K562 (cell line): ENCODE data around the gene COL21A1.

Experiments
- CC2D1A ChIP-seq: fragments of 450-650 bp; IDR thresholded peaks from 2 replicates; pipeline ENCODE4 v1.6.1; 2017; ENCODE audit warnings: mild to moderate bottlenecking
- CTCF ChIP-seq, 3 experiments: IDR thresholded peaks in 2 of 3; conservative IDR thresholded peaks in 1 of 3; 2 replicates each; pipeline ENCODE4 v1.5.1; 2011 to 2012; ENCODE audit warnings: low read length in 3 of 3, mild to moderate bottlenecking in 3 of 3, control low read depth in 2 of 3, improper control_type of control experiment in 1 of 3, inconsistent platforms in 1 of 3, low read depth in 1 of 3, mixed read lengths in 1 of 3, moderate library complexity in 1 of 3; ENCODE audit not compliant: insufficient read depth in 2 of 3
- FOS ChIP-seq: IDR thresholded peaks from 3 replicates; pipeline ENCODE4 v1.6.1; 2011; ENCODE audit not compliant: insufficient read length; ENCODE audit errors: extremely low read depth
- MBD1 ChIP-seq: fragments of 250-450 bp; sonication (Bioruptor Pico); IDR thresholded peaks from 2 replicates; pipeline ENCODE4 v1.8.0; 2022; ENCODE audit warnings: inconsistent platforms
- NFXL1 ChIP-seq: fragments of 450-650 bp; formaldehyde crosslinking; IDR thresholded peaks from 2 replicates; pipeline ENCODE4 v1.4.0; 2021; ENCODE audit warnings: mild to moderate bottlenecking
- SMARCA4 ChIP-seq: fragments of 450-650 bp; IDR thresholded peaks from 2 replicates; pipeline ENCODE4 v1.6.1; 2016
- TCF7 ChIP-seq: sonication (generic); IDR thresholded peaks from 2 replicates; pipeline ENCODE4 v1.6.1; 2016; ENCODE audit warnings: antibody characterized with exemption, borderline replicate concordance
- ZNF384 ChIP-seq: IDR thresholded peaks from 2 replicates; pipeline ENCODE4 v1.6.1; 2012; ENCODE audit warnings: low read depth, low read length, improper control_type of control experiment
- TF ChIP-seq, protein P1 (sequence below), 2 experiments: fragments of 450-650 bp; conservative IDR thresholded peaks; 2 replicates each; pipeline ENCODE4 v1.6.1; 2017; ENCODE audit warnings: mild to moderate bottlenecking in 2 of 2, moderate library complexity in 2 of 2

DNA sequence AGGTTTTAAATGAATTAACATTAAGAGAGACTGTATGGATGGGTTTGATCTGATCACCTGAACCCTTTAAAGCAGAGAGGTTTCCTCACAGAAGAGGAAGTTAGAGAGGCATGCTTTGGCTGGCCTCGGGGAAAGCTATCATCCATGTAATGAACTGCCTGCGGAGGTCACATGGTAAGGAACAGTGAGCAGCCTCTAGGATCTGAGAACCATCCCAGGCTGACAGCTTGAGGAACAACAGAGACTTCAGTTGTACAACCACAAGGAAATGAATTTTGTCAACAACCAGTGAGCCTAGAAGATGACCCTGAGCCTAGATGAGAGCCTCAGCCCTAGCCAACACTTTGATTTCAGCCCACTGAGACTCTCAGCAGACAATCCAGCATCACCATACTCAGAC, 2.9 kb upstream of the COL21A1 start:
- TF ChIP-seq, protein P1, sequence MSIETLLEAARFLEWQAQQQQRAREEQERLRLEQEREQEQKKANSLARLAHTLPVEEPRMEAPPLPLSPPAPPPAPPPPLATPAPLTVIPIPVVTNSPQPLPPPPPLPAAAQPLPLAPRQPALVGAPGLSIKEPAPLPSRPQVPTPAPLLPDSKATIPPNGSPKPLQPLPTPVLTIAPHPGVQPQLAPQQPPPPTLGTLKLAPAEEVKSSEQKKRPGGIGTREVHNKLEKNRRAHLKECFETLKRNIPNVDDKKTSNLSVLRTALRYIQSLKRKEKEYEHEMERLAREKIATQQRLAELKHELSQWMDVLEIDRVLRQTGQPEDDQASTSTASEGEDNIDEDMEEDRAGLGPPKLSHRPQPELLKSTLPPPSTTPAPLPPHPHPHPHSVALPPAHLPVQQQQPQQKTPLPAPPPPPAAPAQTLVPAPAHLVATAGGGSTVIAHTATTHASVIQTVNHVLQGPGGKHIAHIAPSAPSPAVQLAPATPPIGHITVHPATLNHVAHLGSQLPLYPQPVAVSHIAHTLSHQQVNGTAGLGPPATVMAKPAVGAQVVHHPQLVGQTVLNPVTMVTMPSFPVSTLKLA (conservative IDR thresholded peaks at IDR 0.05) = no peak
- TF ChIP-seq ZNF384 (no peak), NFXL1 (CRISPR knock-in tag) (no peak), CTCF (IDR thresholded peaks at IDR 0.05 in 2 of 3, conservative IDR thresholded peaks at IDR 0.05 in 1 of 3; ENCODE audit: insufficient read depth in 2 of 3, low read depth in 1 of 3, low read length in 3 of 3) (no peak), TCF7 (no peak), CC2D1A (no peak), MBD1 (CRISPR knock-in tag) (no peak), SMARCA4 (no peak), FOS (no peak)
